H1 (cell line): ENCODE data around the gene GIGYF2. TPM values are rescaled to one million over a fixed set of nuclear protein-coding genes. Genes with fewer than 3 reads are reported as not detected.

Source experiments
- CTCF ChIA-PET: fragments of 300-600 bp; sonication (Branson Sonifier 250); formaldehyde crosslinking; loops from one replicate; lab custom pipeline; 2021; ENCODE audit not compliant: partially characterized antibody; lab: Charles Lee
- POLR2A ChIA-PET: fragments of 300-600 bp; sonication (Branson Sonifier 250); formaldehyde crosslinking; loops from one replicate; lab custom pipeline; 2021; ENCODE audit warnings: inconsistent platforms; ENCODE audit not compliant: partially characterized antibody; lab: Charles Lee
- DNase-seq, 2 experiments: peaks; one replicate each; pipeline versions ENCODE4 v3.0.0 to v3.0.0-alpha.2; 2010 to 2022; ENCODE audit warnings: low spot score in 2 of 2, low read depth in 1 of 2, mixed read lengths in 1 of 2
- FAIRE-seq: peaks from 2 replicates; lab custom pipeline; 2011; peaks lifted over from hg19 to GRCh38; lab: Jason Lieb, UNC
- H2AFZ ChIP-seq: 2 replicates; pipeline ENCODE4 v1.8.1; 2012; ENCODE audit warnings: low read length, inconsistent platforms
- H2AK5ac ChIP-seq: 2 replicates; pipeline ENCODE4 v1.6.1; 2013; ENCODE audit warnings: low read depth, low read length
- H2BK120ac ChIP-seq: replicated peaks from 2 replicates; pipeline ENCODE3; 2013; ENCODE audit warnings: low read depth, low read length, inconsistent platforms
- H2BK12ac ChIP-seq: 2 replicates; pipeline ENCODE4 v1.6.1; 2013; ENCODE audit warnings: low read depth, low read length
- H2BK15ac ChIP-seq: 2 replicates; pipeline ENCODE4 v1.6.1; 2013; ENCODE audit warnings: low read length
- H2BK20ac ChIP-seq: 2 replicates; pipeline ENCODE4 v1.6.1; 2013; ENCODE audit warnings: low read length
- H2BK5ac ChIP-seq: 2 replicates; pipeline ENCODE4 v1.6.1; 2013; ENCODE audit warnings: low read depth, low read length
- H3K14ac ChIP-seq: 2 replicates; pipeline ENCODE4 v1.6.1; 2013; ENCODE audit warnings: inconsistent platforms; ENCODE audit not compliant: insufficient read length
- H3K18ac ChIP-seq: 2 replicates; pipeline ENCODE4 v1.6.1; 2013; ENCODE audit warnings: low read length; ENCODE audit errors: extremely low read depth
- H3K23ac ChIP-seq: 2 replicates; pipeline ENCODE4 v1.6.1; 2013; ENCODE audit warnings: inconsistent platforms; ENCODE audit not compliant: insufficient read length
- H3K23me2 ChIP-seq: 2 replicates; pipeline ENCODE4 v1.6.1; 2013; ENCODE audit warnings: low read depth, low read length
- H3K27ac ChIP-seq: 2 replicates; pipeline ENCODE4 v1.6.1; 2011; ENCODE audit warnings: low read depth, low read length, inconsistent platforms
- H3K27me3 ChIP-seq, 4 experiments: replicated peaks in 1 of 4; 1 replicate in 1 of 4; 2 replicates in 3 of 4; pipeline versions ENCODE4 v1.6.1 to v1.8.1; 2011 to 2013; ENCODE audit warnings: low read length in 3 of 4, mild to moderate bottlenecking in 3 of 4, inconsistent platforms in 2 of 4, mixed read lengths in 2 of 4, moderate library complexity in 1 of 4; ENCODE audit not compliant: control insufficient read depth in 3 of 4, insufficient read depth in 3 of 4; ENCODE audit errors: extremely low read depth in 1 of 4
- H3K36me3 ChIP-seq, 4 experiments: 2 replicates each; pipeline versions ENCODE4 v1.6.1 to v1.8.1; 2011 to 2013; ENCODE audit warnings: mild to moderate bottlenecking in 4 of 4, low read length in 3 of 4, moderate library complexity in 2 of 4, control low read depth in 1 of 4, inconsistent platforms in 1 of 4; ENCODE audit not compliant: insufficient read depth in 4 of 4, control insufficient read depth in 2 of 4
- H3K4ac ChIP-seq: replicated peaks from 2 replicates; pipeline ENCODE3; 2013; ENCODE audit warnings: low read length, low read depth, mixed read lengths, inconsistent platforms; ENCODE audit not compliant: insufficient read length
- H3K4me1 ChIP-seq, 4 experiments: replicated peaks in 1 of 4; 1 replicate in 1 of 4; 2 replicates in 3 of 4; pipeline versions ENCODE4 v1.6.1 to v1.8.1; 2011 to 2013; ENCODE audit warnings: low read length in 3 of 4, inconsistent platforms in 2 of 4, mixed read lengths in 1 of 4; ENCODE audit not compliant: insufficient read depth in 4 of 4, control insufficient read depth in 3 of 4
- H3K4me2 ChIP-seq, 2 experiments: 2 replicates each; pipeline versions ENCODE4 v1.6.1 to v1.8.1; 2011 to 2013; ENCODE audit warnings: low read depth in 2 of 2, low read length in 2 of 2, control low read depth in 1 of 2, inconsistent platforms in 1 of 2, mild to moderate bottlenecking in 1 of 2; ENCODE audit not compliant: insufficient read depth in 1 of 2
- H3K4me3 ChIP-seq, 4 experiments: fragments of 200-600, 300-600 bp in 1 of 4; sonication (generic), shearing (Covaris generic), sonication (Bioruptor Twin) in 1 of 4; 2 replicates each; pipeline versions ENCODE4 v1.5.1 to v1.8.1; 2011 to 2016; ENCODE audit warnings: low read length in 4 of 4, low read depth in 3 of 4, control low read depth in 2 of 4, inconsistent platforms in 2 of 4, mild to moderate bottlenecking in 2 of 4, mixed read lengths in 1 of 4, moderate library complexity in 1 of 4; ENCODE audit not compliant: insufficient read depth in 2 of 4; ENCODE audit errors: extremely low read depth in 1 of 4
- H3K56ac ChIP-seq: replicated peaks from 2 replicates; pipeline ENCODE3; 2013; ENCODE audit warnings: low read depth, mild to moderate bottlenecking, mixed read lengths, low read length, inconsistent platforms; ENCODE audit not compliant: insufficient read length
- H3K79me1 ChIP-seq: 2 replicates; pipeline ENCODE4 v1.6.1; 2013; ENCODE audit warnings: low read depth, low read length, control low read depth
- H3K79me2 ChIP-seq, 2 experiments: 2 replicates each; pipeline versions ENCODE4 v1.6.1 to v1.8.1; 2012 to 2013; ENCODE audit warnings: low read length in 2 of 2, mild to moderate bottlenecking in 2 of 2, inconsistent platforms in 1 of 2; ENCODE audit not compliant: insufficient read depth in 2 of 2, control insufficient read depth in 1 of 2
- H3K9ac ChIP-seq, 4 experiments: replicated peaks in 1 of 4; 1 replicate in 1 of 4; 2 replicates in 3 of 4; pipeline versions ENCODE4 v1.6.1 to v1.8.1; 2011 to 2013; ENCODE audit warnings: low read depth in 3 of 4, low read length in 3 of 4, control low read depth in 2 of 4, mild to moderate bottlenecking in 2 of 4, moderate library complexity in 2 of 4, inconsistent platforms in 1 of 4; ENCODE audit errors: extremely low read depth in 1 of 4
- H3K9me3 ChIP-seq, 2 experiments: 2 replicates each; pipeline versions ENCODE4 v1.6.1 to v1.8.1; 2012 to 2013; ENCODE audit warnings: mild to moderate bottlenecking in 2 of 2, moderate library complexity in 2 of 2, control low read depth in 1 of 2, inconsistent platforms in 1 of 2, low read depth in 1 of 2, low read length in 1 of 2, mixed read lengths in 1 of 2; ENCODE audit not compliant: insufficient read depth in 2 of 2
- H4K20me1 ChIP-seq, 2 experiments: replicated peaks in 1 of 2; 2 replicates each; pipeline versions ENCODE3 to v1.8.1; 2011 to 2013; ENCODE audit warnings: inconsistent platforms in 2 of 2, low read length in 2 of 2, mild to moderate bottlenecking in 1 of 2; ENCODE audit not compliant: insufficient read depth in 2 of 2, control insufficient read depth in 1 of 2
- H4K5ac ChIP-seq: 2 replicates; pipeline ENCODE4 v1.6.1; 2013; ENCODE audit warnings: low read length, low read depth, mixed read lengths, inconsistent platforms; ENCODE audit not compliant: insufficient read length
- H4K8ac ChIP-seq: 2 replicates; pipeline ENCODE4 v1.8.0; 2013; ENCODE audit warnings: mild to moderate bottlenecking, moderate library complexity, low read length, inconsistent platforms; ENCODE audit not compliant: insufficient read depth; ENCODE audit errors: extremely low read depth
- H4K91ac ChIP-seq: replicated peaks from 2 replicates; pipeline ENCODE3; 2013; ENCODE audit warnings: low read length, mixed read lengths, inconsistent platforms; ENCODE audit not compliant: insufficient read length
- ATF2 ChIP-seq: IDR thresholded peaks from 2 replicates; pipeline ENCODE4 v1.6.1; 2012; ENCODE audit warnings: low read length, inconsistent platforms
- BRCA1 ChIP-seq: IDR thresholded peaks from 2 replicates; pipeline ENCODE4 v1.6.1; 2012; ENCODE audit warnings: low read depth, low read length, improper control_type of control experiment
- KDM5A ChIP-seq: fragments of 200-600 bp; IDR thresholded peaks from 2 replicates; pipeline ENCODE4 v1.7.1; 2012; ENCODE audit warnings: mild to moderate bottlenecking, low read length, inconsistent platforms, mixed read lengths
- MAFK ChIP-seq: IDR thresholded peaks from 2 replicates; pipeline ENCODE4 v1.6.1; 2012; ENCODE audit warnings: low read depth, mild to moderate bottlenecking, improper control_type of control experiment, low read length
- POLR2AphosphoS5 ChIP-seq: IDR thresholded peaks from 2 replicates; pipeline ENCODE4 v1.6.1; 2011; ENCODE audit warnings: low read depth, low read length
- SUZ12 ChIP-seq: fragments of 200-600 bp; sonication (generic); IDR thresholded peaks from 2 replicates; pipeline ENCODE4 v1.6.1; 2012; ENCODE audit warnings: mild to moderate bottlenecking, inconsistent platforms, low read length, moderate library complexity, mixed read lengths
- TAF7 ChIP-seq: optimal IDR thresholded peaks from 2 replicates; pipeline ENCODE3; 2011; ENCODE audit warnings: low read depth, mild to moderate bottlenecking, inconsistent platforms, low read length, moderate library complexity, borderline replicate concordance
- USF2 ChIP-seq: IDR thresholded peaks from 2 replicates; pipeline ENCODE4 v1.6.1; 2011; ENCODE audit warnings: low read length, improper control_type of control experiment
- ZNF274 ChIP-seq: IDR thresholded peaks from 2 replicates; pipeline ENCODE4 v1.7.0; 2012; ENCODE audit warnings: low read length, borderline replicate concordance; ENCODE audit errors: extremely low read depth
- WGBS, 2 experiments: shearing (Covaris generic) in 1 of 2; methylation state at CpG; one replicate each; pipeline versions ENCODE4 v1.1.6 to v1.1.7; 2013 to 2015; ENCODE audit warnings: low lambda C conversion rate in 2 of 2, mixed read lengths in 2 of 2, inconsistent platforms in 1 of 2, low coverage in 1 of 2, missing lambda C conversion rate in 1 of 2; ENCODE audit not compliant: insufficient replicate concordance in 2 of 2, insufficient coverage in 1 of 2, insufficient read length in 1 of 2; ENCODE audit errors: extremely low coverage in 1 of 2, missing lambda C conversion rate in 1 of 2; 5-methylcytosine and 5-hydroxymethylcytosine counted together
- polyA plus RNA-seq, 7 experiments: library from polyadenylated mRNA; depleted of rRNA in 3 of 7; stranded (reverse) in 5 of 7; unstranded in 2 of 7; fragments of >200 nt in 5 of 7; fragments of 200-250 nt in 2 of 7; gene quantifications; 1 replicate in 5 of 7; 2 replicates in 1 of 7; 4 replicates in 1 of 7; pipeline versions ENCODE4 v1.2.1 to v1.2.3, GENCODE V29; 2011 to 2013; ENCODE audit warnings: missing spikeins in 2 of 7, mixed read lengths in 2 of 7
- total RNA-seq: library from RNA; stranded (reverse); fragmentation: NEBNext Ultra II Directional; extraction: Animal tissue kit (Norgen Biotek cat#: 25700); gene quantifications from 2 replicates; pipeline ENCODE4 v1.2.1, GENCODE V29; 2021

Gene GIGYF2
- total and polyA plus RNA-seq, 2 of the 8 experiments (the other 6 are each of a cell fraction or from before 2014, with no cell fraction given), result 22.3 to 62.0 TPM

- DNase-seq (peak in 1 of 2 experiments; percentile 72), FAIRE-seq (no peak)
- ChIA-PET POLR2A (no interaction called here), CTCF (interaction anchor here (0.9 to 2.6 kb wide), 4 partner anchors 11 to 210 kb away, joined by 3 to 8 read pairs (median 4); no protein-coding TSS in a partner anchor)
- Histone ChIP-seq H3K36me3 (no peaks in the 10 kb centered on the region), H3K9ac (peak overlapping the region in 3 of 4 experiments; percentile 48 to 66 (median 53); a peak in 5 of 7 replicates), H2AFZ (no peak overlapping the region; the same call in 1 of the 2 replicates), H4K8ac (peak overlapping the region; percentile 57), H2BK120ac (no peak overlapping the region), H3K4me3 (peak overlapping the region; percentile 53 to 73 (median 57)), H2AK5ac (no peak overlapping the region), H3K56ac (no peak overlapping the region), H3K23ac (no peak overlapping the region), H3K18ac (no peak overlapping the region), H3K4me1 (peaks cover 0 to 4% (median 1%) of the 10 kb centered on the region in 4 experiments; a peak in 4 of 7 replicates), H3K23me2 (peaks cover 12% of the 10 kb centered on the region; the same call in 1 of the 2 replicates), H2BK15ac (no peak overlapping the region), H3K14ac (no peak overlapping the region), H4K20me1 (peaks cover 0 to 4% of the 10 kb centered on the region in 2 experiments), H4K91ac (no peak overlapping the region), H3K27me3 (peaks cover 0 to 25% (median 18%) of the 10 kb centered on the region in 4 experiments; a peak in 5 of 7 replicates), H4K5ac (no peak overlapping the region), H3K79me2 (no peaks in the 10 kb centered on the region), H3K4me2 (peak overlapping the region; percentile 51 to 84), H3K27ac (no peak overlapping the region), H3K9me3 (no peaks in the 10 kb centered on the region), H2BK12ac (no peak overlapping the region), H3K79me1 (no peaks in the 10 kb centered on the region), H2BK5ac (no peak overlapping the region), H2BK20ac (no peak overlapping the region), H3K4ac (no peak overlapping the region)
- 1% methylated on average over 44 of the region's 119 CpGs; no CpG with 5 or more reads in 1 of the 2 experiments for WGBS, 2 experiments
- TF ChIP-seq KDM5A (no peak), USF2 (no peak), BRCA1 (no peak), ATF2 (no peak), TAF7 (no peak), POLR2AphosphoS5 (no peak), SUZ12 (peak; percentile 57; the same call in 1 of the 2 replicates), ZNF274 (no peak), MAFK (no peak)
Observed at GRCh38 chr2:232876161-232876977, 179.2 kb downstream of the GIGYF2 start.
